Endometrial microvascular endothelial cells (primary cell): ENCODE results near the gene ZFP36. TPM values are rescaled to one million over a fixed set of nuclear protein-coding genes. Genes with fewer than 3 reads are reported as not detected.

Source experiments
- in situ Hi-C: cut with HindIII; loops from 2 replicates; pipeline ENCODE4 v1.10.0; 2017; ENCODE audit warnings: low sequenced_read_pairs, low pct_unique_long_range_greater_than_20kb; ENCODE audit errors: inconsistent ontology term
- total RNA-seq: library from RNA; depleted of rRNA; stranded (reverse); fragments of >200 nt; gene quantifications from one replicate; pipeline ENCODE4 v1.2.3, GENCODE V29; 2015; ENCODE audit errors: inconsistent ontology term

Gene ZFP36
- total RNA-seq, 1 donor from 2014 or later = 2.8 TPM

- in situ Hi-C loops = no loop called here
Observed at GRCh38 chr19:39413272-39413910, 6.7 kb downstream of the ZFP36 start.

DNA sequence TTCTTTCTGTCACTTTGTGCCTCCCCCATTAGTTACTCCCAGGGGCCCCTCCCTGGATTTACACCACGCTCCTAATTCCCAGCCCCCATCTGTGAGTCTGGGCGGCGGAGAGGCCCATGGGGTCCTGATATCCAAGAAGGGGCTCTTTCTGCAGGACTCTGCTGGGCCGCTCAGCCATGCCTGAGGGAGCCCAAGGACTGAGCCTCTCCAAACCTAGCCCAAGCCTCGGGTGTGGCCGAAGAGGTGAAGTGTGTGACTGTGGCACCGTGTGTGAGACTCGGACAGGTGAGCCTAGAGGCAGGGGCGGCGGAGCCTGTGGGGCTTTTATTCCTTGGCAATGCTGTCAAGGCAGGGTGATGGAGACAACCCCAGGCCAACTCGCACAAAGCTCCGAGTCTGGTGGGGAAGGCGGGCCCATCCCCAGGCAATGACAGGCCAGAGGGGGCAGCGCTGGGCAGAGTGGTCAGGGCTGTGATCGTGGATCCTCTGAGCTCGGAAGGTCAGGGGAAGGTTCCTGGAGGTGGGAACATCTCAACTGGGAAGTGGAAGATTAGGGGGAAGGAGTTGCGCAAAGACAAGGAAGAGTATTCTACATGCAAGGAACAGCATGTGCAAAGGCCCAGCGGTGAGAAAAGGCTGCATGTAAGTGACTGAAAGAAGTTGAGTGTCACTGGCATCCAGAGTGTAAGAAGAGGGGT is 7.4 kb downstream of the ZFP36 start:
- in situ Hi-C loops = no loop called here

- in situ Hi-C loops = no loop called here
Observed at GRCh38 chr19:39415111-39416046, 8.7 kb downstream of the ZFP36 start.

DNA sequence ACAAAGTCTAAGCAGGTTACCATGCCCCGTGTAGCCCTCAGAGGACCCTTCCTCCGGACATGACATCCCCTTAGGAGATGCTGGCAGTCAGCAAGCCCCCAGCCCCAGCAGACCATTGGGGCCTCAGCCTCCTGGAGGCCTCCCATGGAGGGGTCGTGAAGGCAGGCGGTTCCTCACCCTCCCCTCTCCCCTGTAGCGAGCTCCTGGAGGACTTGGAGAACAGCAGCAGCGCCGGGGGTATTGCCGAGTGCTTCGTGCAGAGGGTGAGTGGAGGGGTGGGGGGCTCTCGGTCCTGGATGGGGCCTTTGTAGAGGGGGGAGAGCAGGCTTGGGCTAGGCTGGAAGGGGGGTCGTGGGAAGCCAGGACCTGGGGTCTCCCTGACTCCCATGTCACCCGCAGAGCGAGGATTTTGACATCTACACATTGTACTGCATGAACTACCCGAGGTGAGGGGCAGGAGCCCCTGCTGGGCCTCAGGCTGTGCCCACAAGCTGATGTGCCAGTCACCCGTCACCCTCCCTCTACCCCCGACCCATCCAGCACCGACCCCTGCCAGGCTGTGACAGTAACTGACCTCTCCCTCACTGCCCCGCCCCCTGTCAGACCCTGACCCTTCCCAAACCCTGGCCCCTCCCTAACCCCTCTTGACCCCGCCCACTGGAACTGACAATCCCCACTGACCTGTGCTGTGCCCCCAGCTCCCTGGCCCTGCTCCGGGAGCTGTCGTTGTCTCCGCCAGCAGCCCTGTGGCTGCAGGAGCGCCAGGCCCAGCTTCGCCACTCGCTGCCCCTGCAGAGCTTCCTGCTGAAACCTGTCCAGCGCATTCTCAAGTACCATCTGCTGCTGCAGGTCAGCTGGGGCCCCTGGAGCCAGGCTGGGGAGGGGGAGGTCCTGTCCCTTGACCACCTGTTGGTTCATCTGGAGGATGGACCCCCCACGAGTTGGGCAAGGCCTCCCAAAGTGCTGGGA is 9.8 kb downstream of the ZFP36 start:
- in situ Hi-C loops = no loop called here

DNA sequence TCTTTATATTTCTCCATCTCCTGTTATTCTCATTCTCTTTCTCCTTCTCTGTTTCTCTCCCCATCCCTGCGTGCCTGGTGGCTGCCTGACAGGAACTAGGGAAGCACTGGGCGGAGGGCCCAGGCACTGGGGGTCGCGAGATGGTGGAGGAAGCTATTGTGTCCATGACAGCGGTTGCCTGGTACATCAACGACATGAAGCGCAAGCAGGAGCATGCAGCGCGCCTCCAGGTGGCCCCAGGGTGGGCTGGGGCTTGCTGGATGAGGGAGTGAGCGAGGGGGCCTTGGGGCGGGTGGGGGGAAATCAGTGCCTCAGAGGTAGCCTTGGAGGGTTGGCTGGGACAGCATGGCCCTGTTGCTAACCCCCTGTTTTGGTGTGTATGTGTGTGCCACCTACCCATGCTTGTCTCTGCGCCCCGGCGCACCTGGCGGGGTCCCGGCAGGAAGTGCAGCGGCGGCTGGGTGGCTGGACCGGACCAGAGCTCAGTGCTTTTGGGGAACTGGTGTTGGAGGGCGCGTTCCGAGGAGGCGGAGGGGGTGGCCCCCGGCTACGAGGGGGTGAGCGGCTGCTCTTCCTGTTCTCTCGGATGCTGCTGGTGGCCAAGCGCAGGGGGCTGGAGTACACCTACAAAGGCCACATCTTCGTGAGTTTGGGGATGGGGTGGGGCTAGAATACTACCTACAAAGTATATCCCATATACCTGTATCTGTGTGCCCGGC is 11.0 kb downstream of the ZFP36 start:
- in situ Hi-C loops = no loop called here

GRCh38 chr19:39419003-39419402 is 12.4 kb downstream of the ZFP36 start:
- in situ Hi-C loops = no loop called here

DNA sequence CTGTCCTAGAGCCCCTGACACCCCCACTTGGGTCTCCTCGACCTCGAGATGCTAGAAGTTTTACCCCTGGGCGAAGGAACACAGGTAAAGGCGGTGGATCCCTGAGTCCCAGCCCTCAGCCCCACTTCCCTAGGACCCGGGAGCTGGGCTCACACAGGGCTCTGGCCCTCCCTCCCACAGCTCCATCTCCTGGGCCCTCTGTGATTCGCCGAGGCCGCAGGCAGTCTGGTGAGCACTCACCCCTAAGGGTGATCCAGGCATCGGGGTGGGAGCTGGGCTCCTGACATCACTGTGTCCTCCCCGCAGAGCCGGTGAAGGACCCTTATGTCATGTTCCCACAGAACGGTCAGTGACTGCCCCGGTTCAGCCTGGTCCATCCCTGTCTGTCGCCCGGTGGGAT is 14.1 kb downstream of the ZFP36 start:
- in situ Hi-C loops = no loop called here

GRCh38 chr19:39422020-39422419 is 15.4 kb downstream of the ZFP36 start:
- in situ Hi-C loops = no loop called here

- in situ Hi-C loops = no loop called here
Observed at GRCh38 chr19:39423258-39424086, 16.8 kb downstream of the ZFP36 start.

GRCh38 chr19:39424934-39425333 is 18.3 kb downstream of the ZFP36 start:
- in situ Hi-C loops = no loop called here

- in situ Hi-C loops = no loop called here
Observed at GRCh38 chr19:39425744-39426143, 19.1 kb downstream of the ZFP36 start.

DNA sequence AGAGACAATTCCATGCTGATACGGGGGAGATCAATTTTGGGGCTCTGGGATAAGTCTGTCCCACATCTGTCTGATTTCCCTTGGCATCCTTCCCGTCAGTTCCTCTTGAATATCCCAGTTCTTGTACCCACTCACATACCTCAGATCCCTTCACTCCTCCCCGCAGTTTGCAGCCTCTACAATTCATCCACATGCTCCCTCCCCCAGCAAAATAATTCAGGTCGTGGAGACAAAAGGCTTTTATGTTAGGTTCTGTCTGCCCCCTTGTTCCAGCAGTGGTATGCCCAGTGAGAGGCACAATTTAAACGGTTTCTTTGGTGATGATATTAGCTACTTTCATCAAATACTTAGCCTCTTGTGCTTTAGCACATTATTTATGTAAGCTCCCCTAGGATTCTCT is 19.5 kb downstream of the ZFP36 start:
- in situ Hi-C loops = no loop called here

DNA sequence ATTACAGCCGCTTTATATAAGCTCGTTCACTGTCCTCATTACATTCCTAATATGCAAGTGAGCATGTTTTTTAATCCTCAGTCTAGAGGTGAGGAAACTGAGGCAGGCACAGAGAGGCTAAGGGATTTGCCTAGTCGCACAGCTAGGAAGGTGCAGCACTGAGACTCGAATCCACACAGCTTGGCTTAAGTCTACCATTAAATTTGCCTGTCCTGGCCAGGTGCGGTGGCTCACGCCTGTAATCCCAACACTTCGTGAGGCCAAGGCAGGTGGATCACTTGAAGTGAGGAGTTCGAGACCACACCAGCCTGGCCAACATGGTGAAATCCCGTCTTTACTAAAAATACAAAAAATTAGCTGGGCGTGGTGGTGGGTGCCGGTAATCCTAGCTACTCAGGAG is 21.1 kb downstream of the ZFP36 start:
- in situ Hi-C loops = no loop called here

GRCh38 chr19:39428283-39429112 is 21.9 kb downstream of the ZFP36 start:
- in situ Hi-C loops = no loop called here

DNA sequence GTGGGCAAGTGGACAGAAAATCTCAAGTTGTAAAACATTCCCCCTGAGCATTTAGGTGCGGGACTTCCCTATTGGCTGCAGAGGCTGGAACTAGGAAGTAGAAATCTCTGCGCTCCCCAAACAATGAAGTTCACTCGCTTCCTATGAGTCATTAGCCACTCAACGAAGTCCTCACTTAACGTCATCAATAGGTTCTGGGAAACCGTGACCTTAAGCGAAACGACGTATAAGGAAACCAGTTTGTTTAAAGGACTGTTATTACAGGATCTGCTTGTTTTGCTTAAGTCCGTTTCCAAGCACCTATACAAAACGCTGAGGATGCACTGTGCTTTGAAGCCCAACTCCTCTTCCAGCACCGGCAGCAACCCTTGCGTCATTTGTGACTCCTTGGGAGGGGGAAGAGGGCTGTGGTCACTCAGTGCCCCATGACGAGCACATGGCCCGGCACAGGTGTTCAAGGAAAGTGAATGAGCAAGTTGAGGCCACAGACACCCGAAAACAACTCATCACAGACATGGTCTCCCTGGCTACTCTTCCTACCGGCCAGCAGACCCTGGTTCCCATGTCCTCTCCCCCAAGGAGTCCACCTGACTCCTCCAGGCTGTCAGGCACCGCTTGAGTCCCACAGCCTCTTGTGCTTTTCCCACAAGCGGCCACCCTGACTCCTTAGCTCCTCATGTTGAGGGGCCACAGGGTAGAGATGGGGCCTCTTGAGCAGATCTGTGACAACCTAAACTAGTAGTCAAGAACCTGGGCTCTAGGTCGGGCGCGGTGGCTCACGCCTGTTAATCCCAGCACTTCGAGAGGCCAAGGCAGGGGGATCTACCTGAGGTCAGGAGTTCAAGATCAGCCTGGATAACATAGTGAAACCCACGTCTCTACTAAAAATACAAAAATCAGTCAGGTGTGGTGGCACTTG is 24.3 kb downstream of the ZFP36 start:
- in situ Hi-C loops = no loop called here

DNA sequence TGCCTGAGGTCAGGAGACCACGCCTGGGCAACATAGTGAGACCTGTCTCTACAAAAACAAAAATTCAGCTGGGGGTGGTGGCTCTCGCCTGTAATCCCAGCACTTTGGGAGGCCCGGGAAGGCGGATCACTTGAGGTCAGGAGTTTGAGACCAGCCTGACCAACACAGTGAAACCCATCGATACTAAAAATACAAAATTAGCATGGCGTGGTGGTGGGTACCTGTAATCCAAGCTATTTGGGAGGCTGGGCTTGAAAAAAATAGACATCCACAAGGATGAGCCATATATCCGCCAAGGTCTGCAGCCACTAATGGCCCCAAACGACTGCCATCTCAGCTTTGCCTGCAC is 26.0 kb downstream of the ZFP36 start:
- in situ Hi-C loops = no loop called here
